H9 (cell line): ENCODE results near the gene RAPSN. TPM values are rescaled to one million over a fixed set of nuclear protein-coding genes. Genes with fewer than 3 reads are reported as not detected.

ENCODE experiments used
- DNase-seq: peaks from one replicate; pipeline ENCODE4 v3.0.0-alpha.2; 2017
- H2AFZ ChIP-seq: one replicate; pipeline ENCODE4 v1.6.1; 2013; ENCODE audit warnings: mild to moderate bottlenecking, low read length, control low read depth, moderate library complexity
- H2AK5ac ChIP-seq: 2 replicates; pipeline ENCODE4 v1.6.1; 2013; ENCODE audit warnings: low read length, control low read depth, mixed read lengths; ENCODE audit not compliant: insufficient read length
- H2BK120ac ChIP-seq: one replicate; pipeline ENCODE4 v1.6.1; 2013; ENCODE audit warnings: low read depth, mild to moderate bottlenecking, low read length, control low read depth, inconsistent platforms; ENCODE audit not compliant: poor library complexity, severe bottlenecking
- H2BK12ac ChIP-seq: 2 replicates; pipeline ENCODE4 v1.6.1; 2013; ENCODE audit warnings: low read length, control low read depth, mixed read lengths, low read depth; ENCODE audit not compliant: insufficient read length
- H2BK15ac ChIP-seq: 2 replicates; pipeline ENCODE4 v1.6.1; 2013; ENCODE audit warnings: low read depth, low read length, control low read depth
- H2BK20ac ChIP-seq: one replicate; pipeline ENCODE4 v1.6.1; 2013; ENCODE audit warnings: low read depth, mild to moderate bottlenecking, low read length, control low read depth, inconsistent platforms; ENCODE audit not compliant: poor library complexity, severe bottlenecking
- H2BK5ac ChIP-seq: 2 replicates; pipeline ENCODE4 v1.6.1; 2013; ENCODE audit warnings: low read length, control low read depth, mixed read lengths; ENCODE audit not compliant: insufficient read length
- H3K14ac ChIP-seq: 2 replicates; pipeline ENCODE4 v1.6.1; 2013; ENCODE audit warnings: low read length, control low read depth; ENCODE audit not compliant: insufficient read depth
- H3K18ac ChIP-seq: 2 replicates; pipeline ENCODE4 v1.6.1; 2013; ENCODE audit warnings: low read depth, mild to moderate bottlenecking, mixed read lengths, low read length, control low read depth; ENCODE audit not compliant: insufficient read length
- H3K23ac ChIP-seq: 2 replicates; pipeline ENCODE4 v1.6.1; 2013; ENCODE audit warnings: low read length, control low read depth, mixed read lengths, low read depth; ENCODE audit not compliant: insufficient read length
- H3K23me2 ChIP-seq: 2 replicates; pipeline ENCODE4 v1.6.1; 2013; ENCODE audit warnings: low read depth, mild to moderate bottlenecking, mixed read lengths, low read length, control low read depth; ENCODE audit not compliant: insufficient read length, poor library complexity, severe bottlenecking
- H3K27ac ChIP-seq: 2 replicates; pipeline ENCODE4 v1.5.1; 2013; ENCODE audit warnings: low read length, control low read depth, mixed read lengths, low read depth; ENCODE audit not compliant: insufficient read length
- H3K27me3 ChIP-seq: 2 replicates; pipeline ENCODE4 v1.6.1; 2013; ENCODE audit warnings: low read length, control low read depth, inconsistent platforms; ENCODE audit not compliant: insufficient read depth
- H3K4ac ChIP-seq: 2 replicates; pipeline ENCODE4 v1.6.1; 2013; ENCODE audit warnings: low read depth, mild to moderate bottlenecking, control low read depth, inconsistent platforms, low read length, moderate library complexity
- H3K4me1 ChIP-seq: 2 replicates; pipeline ENCODE4 v1.6.1; 2013; ENCODE audit warnings: low read length, control low read depth, inconsistent platforms; ENCODE audit not compliant: insufficient read depth
- H3K4me2 ChIP-seq: 2 replicates; pipeline ENCODE4 v1.6.1; 2013; ENCODE audit warnings: low read length, control low read depth, mixed read lengths; ENCODE audit not compliant: insufficient read length, insufficient read depth
- H3K56ac ChIP-seq: 2 replicates; pipeline ENCODE4 v1.6.1; 2013; ENCODE audit warnings: low read depth, mild to moderate bottlenecking, mixed read lengths, low read length, control low read depth; ENCODE audit not compliant: insufficient read length
- H3K79me1 ChIP-seq: 2 replicates; pipeline ENCODE4 v1.6.1; 2013; ENCODE audit warnings: low read depth, mild to moderate bottlenecking, moderate library complexity, low read length, control low read depth, inconsistent platforms; ENCODE audit not compliant: insufficient read depth, poor library complexity, severe bottlenecking
- H3K79me2 ChIP-seq: 2 replicates; pipeline ENCODE4 v1.6.1; 2013; ENCODE audit warnings: low read length, control low read depth, inconsistent platforms; ENCODE audit not compliant: insufficient read depth
- H3K9ac ChIP-seq: 2 replicates; pipeline ENCODE4 v1.6.1; 2013; ENCODE audit warnings: low read length, control low read depth, mixed read lengths; ENCODE audit not compliant: insufficient read length; ENCODE audit errors: extremely low read depth
- H3K9me3 ChIP-seq: one replicate; pipeline ENCODE4 v1.6.1; 2013; ENCODE audit warnings: low read depth, low read length, inconsistent platforms; ENCODE audit not compliant: control insufficient read depth
- H3T11ph ChIP-seq: one replicate; pipeline ENCODE4 v1.6.1; 2013; ENCODE audit warnings: mild to moderate bottlenecking, low read length, control low read depth, inconsistent platforms
- H4K20me1 ChIP-seq: one replicate; pipeline ENCODE4 v1.6.1; 2013; ENCODE audit not compliant: control insufficient read depth, insufficient read length, insufficient read depth
- H4K5ac ChIP-seq: 2 replicates; pipeline ENCODE4 v1.6.1; 2013; ENCODE audit warnings: low read depth, mild to moderate bottlenecking, mixed read lengths, low read length, control low read depth; ENCODE audit not compliant: insufficient read length
- H4K8ac ChIP-seq: replicated peaks from 2 replicates; pipeline ENCODE4 v1.6.1; 2013; ENCODE audit warnings: low read length, control low read depth, mixed read lengths, low read depth; ENCODE audit not compliant: insufficient read length
- H4K91ac ChIP-seq: 2 replicates; pipeline ENCODE4 v1.6.1; 2013; ENCODE audit warnings: low read depth, mild to moderate bottlenecking, moderate library complexity, mixed read lengths, low read length, control low read depth; ENCODE audit not compliant: insufficient read length
- H3K27ac Mint-ChIP-seq, 3 experiments: 2 replicates in 2 of 3; 3 replicates in 1 of 3; pipeline ENCODE4 v1.8.0; 2020 to 2021; ENCODE audit warnings: mixed read lengths in 3 of 3, mild to moderate bottlenecking in 1 of 3, moderate library complexity in 1 of 3
- H3K27me3 Mint-ChIP-seq: 2 replicates; pipeline ENCODE4 v1.8.0; 2021; ENCODE audit warnings: low read depth, mild to moderate bottlenecking, moderate library complexity, mixed read lengths
- H3K36me3 Mint-ChIP-seq, 3 experiments: 2 replicates in 2 of 3; 3 replicates in 1 of 3; pipeline ENCODE4 v1.8.0; 2020 to 2021; ENCODE audit warnings: low read depth in 3 of 3, mixed read lengths in 3 of 3; ENCODE audit not compliant: insufficient read depth in 1 of 3
- H3K4me1 Mint-ChIP-seq, 2 experiments: 2 replicates each; pipeline ENCODE4 v1.8.0; 2020; ENCODE audit warnings: mixed read lengths in 2 of 2
- H3K4me3 Mint-ChIP-seq, 2 experiments: 2 replicates in 1 of 2; 3 replicates in 1 of 2; pipeline ENCODE4 v1.8.0; 2020 to 2021; ENCODE audit warnings: mild to moderate bottlenecking in 2 of 2, mixed read lengths in 2 of 2, moderate library complexity in 1 of 2
- H3K9me3 Mint-ChIP-seq, 2 experiments: 2 replicates in 1 of 2; 3 replicates in 1 of 2; pipeline ENCODE4 v1.8.0; 2020; ENCODE audit warnings: mild to moderate bottlenecking in 2 of 2, mixed read lengths in 2 of 2, moderate library complexity in 1 of 2
- CTCF ChIP-seq: fragments of 200-600 bp; sonication (generic); conservative IDR thresholded peaks from 3 replicates; pipeline ENCODE4 v1.8.0; 2021; ENCODE audit warnings: antibody characterized with exemption, mild to moderate bottlenecking
- WGBS: extraction: QIAGEN DNeasy Blood & Tissue Kit; methylation state at CpG from one replicate; pipeline ENCODE4 v1.1.7; 2013; ENCODE audit warnings: missing lambda C conversion rate, low lambda C conversion rate, mixed read lengths; ENCODE audit not compliant: insufficient read length; ENCODE audit errors: extremely low coverage; 5-methylcytosine and 5-hydroxymethylcytosine counted together
- total RNA-seq: library from RNA; stranded (reverse); gene quantifications from 2 replicates; pipeline ENCODE4 v1.2.1, GENCODE V29; 2021

The RAPSN gene
- total RNA-seq, 1 experiment from 2014 or later = 0.48 TPM

GRCh38 chr11:47449541-47449940 is 605 bp upstream of the RAPSN start:
- H4K20me1 ChIP-seq = no peaks in the 10 kb centered on the region
- no peak overlapping the region for H2BK5ac ChIP-seq
- H2BK20ac ChIP-seq = no peak overlapping the region
- no peak overlapping the region for H4K8ac ChIP-seq
- H3T11ph ChIP-seq = no peak overlapping the region
- H3K23me2 ChIP-seq = no peaks in the 10 kb centered on the region
- no peak overlapping the region for H3K4me3 Mint-ChIP-seq
- H3K79me1 ChIP-seq = no peaks in the 10 kb centered on the region
- H2AFZ ChIP-seq = no peak overlapping the region
- no peak overlapping the region; the same call in 1 of the 2 replicates for H3K14ac ChIP-seq
- H3K4ac ChIP-seq = no peak overlapping the region
- H3K18ac ChIP-seq = no peak overlapping the region
- no peak overlapping the region for H4K5ac ChIP-seq
- no peak overlapping the region for H3K27ac Mint-ChIP-seq
- no peaks in the 10 kb centered on the region for H3K9me3 ChIP-seq
- no peak overlapping the region for H3K9ac ChIP-seq
- no peak overlapping the region for H3K4me2 ChIP-seq
- no peaks in the 10 kb centered on the region for H3K4me1 ChIP-seq
- no peak for DNase-seq
- no peak for TF ChIP-seq CTCF
- no peak overlapping the region for H3K23ac ChIP-seq
- H3K27me3 ChIP-seq = no peaks in the 10 kb centered on the region
- peaks cover 0 to 6% of the 10 kb centered on the region in 2 experiments; a peak in 1 of 4 replicates for H3K4me1 Mint-ChIP-seq
- no peak overlapping the region for H4K91ac ChIP-seq
- H3K27ac ChIP-seq = no peak overlapping the region
- H3K36me3 Mint-ChIP-seq = no peaks in the 10 kb centered on the region
- H3K79me2 ChIP-seq = no peaks in the 10 kb centered on the region
- no peak overlapping the region for H3K56ac ChIP-seq
- no peaks in the 10 kb centered on the region for H3K27me3 Mint-ChIP-seq
- no peak overlapping the region for H2BK12ac ChIP-seq
- H2BK15ac ChIP-seq = no peak overlapping the region
- H2BK120ac ChIP-seq = no peak overlapping the region
- no peak overlapping the region for H2AK5ac ChIP-seq
- no CpG with 5 or more reads among the region's 8 CpGs for WGBS
- no peaks in the 10 kb centered on the region for H3K9me3 Mint-ChIP-seq
